GM18511 (cell line): Measurements from ENCODE around the gene A1BG.
"Not testable (repeated sequence)": the region's sequence is repeated elsewhere in the genome, so short reads cannot be mapped to it uniquely, and the experiment has no call there.

Experiments used
- ATAC-seq: cut with Tn5 transposase; IDR thresholded peaks from one replicate; pipeline ENCODE4 v1.9.1; 2021; ENCODE audit warnings: mild to moderate bottlenecking, moderate library complexity; ENCODE audit not compliant: unreplicated experiment

Gene A1BG

DNA sequence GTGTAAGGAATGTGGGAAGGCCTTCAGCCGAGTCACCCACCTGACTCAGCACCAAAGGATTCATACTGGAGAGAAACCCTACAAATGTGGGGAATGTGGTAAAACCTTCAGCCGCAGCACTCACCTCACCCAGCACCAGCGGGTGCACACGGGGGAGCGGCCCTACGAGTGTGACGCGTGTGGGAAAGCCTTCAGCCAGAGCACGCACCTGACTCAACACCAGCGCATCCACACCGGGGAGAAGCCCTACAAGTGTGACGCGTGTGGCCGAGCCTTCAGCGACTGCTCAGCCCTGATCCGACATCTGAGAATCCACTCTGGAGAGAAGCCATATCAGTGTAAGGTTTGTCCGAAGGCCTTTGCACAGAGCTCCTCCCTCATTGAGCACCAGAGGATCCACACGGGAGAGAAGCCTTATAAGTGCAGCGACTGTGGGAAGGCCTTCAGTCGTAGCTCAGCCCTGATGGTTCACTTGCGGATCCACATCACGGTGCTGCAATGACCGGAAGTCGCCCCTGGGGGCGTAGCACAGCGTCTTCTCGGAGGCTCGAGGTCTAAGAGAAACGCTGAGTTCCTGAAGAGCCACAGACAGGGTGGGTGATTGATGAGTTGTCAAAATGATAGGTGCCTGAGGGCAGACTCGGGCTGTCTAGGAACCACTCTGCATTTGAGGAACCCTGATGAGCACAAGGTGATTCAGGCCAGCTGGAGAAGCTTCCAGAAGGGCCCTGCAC lies 14.3 kb downstream of the A1BG start:
- no peak for ATAC-seq

DNA sequence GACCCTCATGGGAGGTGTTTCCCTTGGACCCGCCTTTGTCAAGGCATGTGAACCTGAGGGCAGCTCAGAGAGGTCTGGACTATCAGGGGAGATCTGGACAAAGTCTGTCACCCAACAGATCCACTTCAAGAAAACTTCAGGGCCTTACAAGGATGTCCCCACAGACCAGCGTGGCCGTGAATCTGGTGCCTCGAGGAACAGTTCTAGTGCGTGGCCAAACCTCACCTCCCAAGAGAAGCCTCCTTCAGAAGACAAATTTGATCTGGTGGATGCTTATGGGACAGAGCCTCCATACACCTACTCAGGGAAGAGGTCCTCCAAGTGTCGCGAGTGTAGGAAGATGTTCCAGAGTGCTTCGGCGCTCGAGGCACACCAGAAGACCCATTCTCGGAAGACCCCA lies 15.0 kb downstream of the A1BG start:
- no peak for ATAC-seq

DNA sequence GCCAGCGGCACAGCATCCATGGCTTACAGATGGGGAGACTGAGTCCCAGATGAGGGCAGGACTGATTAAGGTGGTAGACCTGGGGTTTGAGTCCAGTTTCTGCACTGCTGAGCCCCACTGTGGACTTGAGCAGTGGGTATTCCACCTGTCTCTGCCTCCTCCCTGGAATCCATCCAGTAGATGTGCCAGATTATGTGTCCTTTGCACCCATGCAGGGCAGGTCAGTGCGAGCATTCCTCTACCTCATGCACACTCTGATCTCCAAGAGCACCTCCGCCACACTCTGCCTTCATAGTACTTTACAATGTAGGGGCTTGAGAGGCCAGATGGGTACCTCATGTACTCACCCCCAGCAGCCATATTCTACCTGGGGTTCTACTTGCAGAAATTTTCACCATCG lies 16.5 kb downstream of the A1BG start:
- no peak for ATAC-seq

DNA sequence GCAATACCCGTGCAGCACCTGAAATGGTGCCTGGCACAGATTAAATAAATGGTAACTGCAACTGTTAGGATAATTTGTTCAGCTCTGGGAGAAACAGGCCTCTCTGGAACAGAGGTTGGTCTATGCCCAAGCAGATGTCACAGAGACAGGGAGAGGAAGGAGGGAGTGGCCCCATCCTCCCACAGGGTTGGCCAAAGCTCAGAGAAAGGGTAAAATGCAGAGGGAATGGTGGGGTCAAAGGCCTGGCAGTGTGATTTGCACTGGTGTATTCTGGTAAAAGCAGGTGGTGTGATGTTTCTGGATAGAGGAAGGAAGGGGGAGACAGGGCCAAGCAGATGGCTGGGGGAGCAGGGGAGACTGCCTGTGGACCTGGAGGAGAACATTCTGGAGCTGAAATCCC lies 17.1 kb downstream of the A1BG start:
- no peak for ATAC-seq

DNA sequence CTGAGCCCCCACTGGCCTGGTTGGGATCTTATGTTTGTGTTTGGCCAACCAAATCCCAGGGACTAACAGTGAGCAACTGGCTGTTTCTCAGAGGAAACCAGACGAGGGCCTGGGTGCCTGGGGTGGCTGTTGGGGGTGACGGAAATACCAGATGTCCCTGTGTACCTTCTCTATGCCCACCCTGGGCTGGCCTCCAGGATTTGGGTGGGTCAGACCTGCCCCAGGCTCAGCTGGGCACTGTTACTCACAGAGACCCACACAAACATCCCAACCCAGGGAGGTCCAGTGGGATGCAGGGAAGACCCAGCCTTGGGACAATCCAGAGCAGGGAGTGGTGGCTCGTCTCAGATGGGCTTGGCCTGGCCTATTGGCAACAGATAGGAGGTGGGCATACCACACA lies 17.7 kb downstream of the A1BG start:
- no peak for ATAC-seq

DNA sequence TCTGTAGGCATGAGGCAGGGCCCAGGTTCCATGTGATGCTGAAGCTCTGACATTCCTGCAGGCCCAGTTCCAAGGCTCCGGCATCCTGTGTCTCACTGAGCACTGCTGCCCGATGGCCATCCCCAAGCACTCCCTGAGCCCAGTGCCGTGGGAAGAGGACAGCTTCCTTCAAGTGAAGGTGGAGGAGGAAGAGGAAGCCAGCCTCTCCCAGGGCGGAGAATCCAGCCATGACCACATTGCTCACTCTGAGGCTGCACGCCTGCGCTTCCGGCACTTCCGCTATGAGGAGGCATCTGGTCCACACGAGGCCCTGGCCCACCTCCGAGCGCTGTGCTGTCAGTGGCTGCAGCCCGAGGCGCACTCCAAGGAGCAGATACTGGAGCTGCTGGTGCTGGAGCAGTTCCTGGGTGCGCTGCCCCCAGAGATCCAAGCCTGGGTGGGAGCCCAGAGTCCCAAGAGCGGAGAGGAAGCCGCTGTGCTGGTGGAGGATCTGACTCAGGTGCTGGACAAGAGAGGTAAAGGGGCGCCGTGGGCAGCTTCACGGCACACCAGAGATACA lies 18.5 kb downstream of the A1BG start:
- no peak for ATAC-seq

DNA sequence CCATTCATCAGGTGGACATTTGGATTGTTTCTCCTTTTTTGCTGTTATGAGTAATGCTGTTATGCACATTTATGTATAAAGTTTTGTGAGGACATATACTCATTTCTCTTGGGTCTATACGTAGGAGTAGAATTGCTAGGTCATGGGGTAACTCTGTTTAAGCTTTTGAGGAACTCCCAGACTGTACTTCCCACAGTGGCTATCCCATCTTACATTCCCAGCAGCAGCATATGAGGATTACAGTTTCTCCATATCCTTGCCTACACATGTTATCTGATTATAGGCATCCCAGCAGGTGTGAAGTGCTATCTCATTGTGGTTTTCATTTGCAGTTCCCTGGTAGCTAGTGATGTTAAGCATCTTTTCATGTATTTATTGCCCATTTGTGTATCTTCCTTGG lies 20.6 kb downstream of the A1BG start:
- no peak for ATAC-seq

DNA sequence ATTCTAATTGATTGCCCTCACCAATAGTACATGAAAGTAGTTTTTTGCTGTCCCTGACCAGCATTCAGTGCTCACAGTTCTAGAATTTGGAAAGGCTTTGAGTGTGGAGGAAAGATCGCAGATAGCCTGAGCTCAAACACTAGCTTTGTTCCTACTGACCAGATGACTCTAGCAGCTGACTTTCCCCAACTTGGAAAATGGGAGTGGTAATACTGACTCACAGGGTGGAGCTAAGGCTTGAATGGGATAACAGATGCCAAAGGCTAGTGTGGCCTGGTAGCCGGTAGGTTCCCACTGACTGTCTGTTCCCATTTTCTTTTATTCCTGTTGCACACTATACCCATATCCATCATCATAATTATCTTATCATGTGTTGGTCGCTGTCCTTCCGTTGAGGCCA lies 22.8 kb downstream of the A1BG start:
- ATAC-seq: no peak

DNA sequence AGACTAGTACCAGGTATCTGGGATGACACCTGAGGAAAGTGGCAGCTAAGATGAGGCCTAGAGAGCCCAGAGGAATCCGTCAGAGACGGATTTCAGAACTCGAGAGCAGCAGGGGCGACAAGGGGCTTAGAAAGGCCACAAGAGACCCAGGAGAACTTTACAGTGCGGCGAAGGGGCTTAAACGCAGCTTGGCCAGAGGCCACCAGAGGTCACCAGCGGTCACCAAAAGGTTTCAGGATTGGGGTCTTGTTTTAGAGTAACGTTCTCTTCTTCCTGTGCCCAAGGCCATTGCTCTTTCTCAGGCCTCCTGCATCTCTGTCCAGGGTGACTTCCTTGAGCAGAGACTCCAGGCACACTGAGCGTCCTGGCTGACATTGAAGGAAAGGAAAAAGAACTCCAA lies 24.3 kb downstream of the A1BG start:
- no peak for ATAC-seq

DNA sequence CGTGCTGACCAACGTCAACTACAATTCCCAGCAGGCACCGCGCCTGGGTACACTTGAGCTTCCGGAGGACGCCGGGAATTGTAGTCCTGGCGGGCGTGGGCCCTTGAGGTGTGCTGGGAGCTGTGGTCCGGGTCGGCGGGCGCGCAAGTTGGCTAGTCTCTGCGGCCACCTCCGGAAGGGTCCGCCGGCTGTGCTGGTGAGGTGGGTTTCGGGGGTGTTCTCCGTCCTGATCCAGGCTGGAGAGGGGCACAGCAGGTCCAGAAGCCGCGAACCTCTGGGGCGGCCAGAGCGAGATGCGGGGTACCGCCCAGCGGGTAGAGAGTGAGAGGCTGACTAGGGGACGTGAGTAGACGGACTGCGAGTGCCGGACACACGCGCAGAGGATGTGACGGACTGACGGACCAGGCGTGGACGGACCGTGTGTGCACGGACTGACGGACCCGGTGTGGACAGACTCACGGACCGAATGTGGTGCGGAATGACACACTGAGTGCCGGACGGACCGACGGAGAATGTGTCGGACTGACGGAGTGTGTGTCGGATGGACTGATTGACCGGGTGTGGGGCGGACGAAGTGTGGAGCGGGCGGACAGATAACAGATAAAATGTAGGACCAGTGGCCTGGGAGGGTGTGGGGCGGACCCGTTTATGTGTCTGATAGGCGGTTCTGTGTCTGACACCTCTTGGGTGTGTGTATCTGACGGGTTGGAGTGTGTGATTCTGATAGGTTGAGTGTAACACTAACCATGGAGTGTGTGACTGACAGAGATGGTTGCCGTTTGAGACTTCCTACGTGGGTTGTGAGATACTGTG lies 26.2 kb downstream of the A1BG start, which contains the start of gene ZSCAN22:
Gene ZSCAN22, plus strand, starts transcription at position 81 of the 813 bp plus-strand sequence. CDS start 7,809 bp downstream, outside the sequence.
- peak; percentile 93 for ATAC-seq

DNA sequence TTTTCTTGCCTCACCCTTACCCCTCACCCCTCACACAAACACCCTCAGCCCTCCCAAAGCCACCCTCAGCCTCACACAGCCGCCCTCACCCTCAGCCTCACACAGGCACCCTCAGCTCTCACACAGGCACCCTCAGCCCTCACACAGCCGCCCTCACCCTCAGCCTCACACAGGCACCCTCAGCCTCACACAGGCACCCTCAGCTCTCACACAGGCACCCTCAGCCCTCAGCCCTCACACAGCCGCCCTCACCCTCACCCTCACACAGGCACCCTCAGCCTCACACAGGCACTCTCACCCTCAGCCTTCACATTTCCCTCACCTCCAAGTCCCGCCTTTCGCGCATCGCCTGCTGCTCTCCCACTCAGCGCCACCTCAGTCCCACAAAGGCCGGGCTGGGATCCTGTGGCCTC lies 26.8 kb downstream of the A1BG start:
- no peak for ATAC-seq

DNA sequence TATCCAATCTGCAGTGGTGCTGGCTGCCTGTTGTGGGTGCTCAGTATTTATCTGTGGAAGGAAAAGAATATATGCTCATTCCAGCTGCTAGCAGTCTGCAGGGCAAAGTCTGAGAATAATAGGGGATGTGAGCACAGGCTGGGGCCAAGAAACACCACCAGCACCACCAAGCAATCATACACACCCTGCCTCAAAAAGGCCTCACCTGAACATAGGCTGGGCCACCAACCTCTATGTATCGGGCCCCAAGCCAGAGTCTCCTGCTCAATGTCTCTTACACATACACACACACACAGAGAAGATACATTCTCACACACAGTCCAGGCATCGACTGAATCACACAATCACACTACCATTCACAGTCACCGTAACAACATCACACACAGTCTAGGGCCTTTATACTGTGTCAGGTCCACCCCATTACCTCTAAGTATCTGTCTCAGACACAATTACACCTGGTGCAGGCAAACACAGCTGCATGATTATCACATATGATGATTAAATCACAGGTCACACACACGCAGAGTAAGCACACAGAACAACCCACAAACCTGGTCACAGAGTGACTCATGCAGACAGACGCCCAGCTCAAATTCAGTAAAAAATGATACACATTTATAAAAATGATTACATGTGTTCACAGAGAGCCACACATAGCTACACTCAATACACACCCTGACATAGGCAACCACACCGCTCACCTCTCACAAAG lies 27.8 kb downstream of the A1BG start:
- ATAC-seq: no peak

DNA sequence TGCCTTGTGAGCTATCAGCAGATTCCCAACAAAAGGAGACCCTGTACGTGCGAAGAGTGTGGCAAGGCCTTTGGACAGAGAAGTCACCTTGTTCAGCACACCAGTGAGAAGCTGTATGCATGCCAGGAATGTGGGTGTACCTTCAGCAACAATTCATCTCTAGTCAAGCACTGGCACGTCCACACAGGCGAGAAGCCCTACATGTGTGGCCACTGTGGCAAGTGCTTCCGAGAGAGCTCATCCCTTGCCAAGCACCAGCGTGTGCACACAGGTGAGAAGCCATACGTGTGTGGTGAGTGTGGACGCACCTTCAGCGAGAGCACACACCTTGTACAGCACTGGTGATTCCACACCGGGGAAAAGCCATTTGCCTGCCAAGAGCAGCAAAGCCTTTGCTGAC lies 34.1 kb downstream of the A1BG start:
- ATAC-seq: no peak

DNA sequence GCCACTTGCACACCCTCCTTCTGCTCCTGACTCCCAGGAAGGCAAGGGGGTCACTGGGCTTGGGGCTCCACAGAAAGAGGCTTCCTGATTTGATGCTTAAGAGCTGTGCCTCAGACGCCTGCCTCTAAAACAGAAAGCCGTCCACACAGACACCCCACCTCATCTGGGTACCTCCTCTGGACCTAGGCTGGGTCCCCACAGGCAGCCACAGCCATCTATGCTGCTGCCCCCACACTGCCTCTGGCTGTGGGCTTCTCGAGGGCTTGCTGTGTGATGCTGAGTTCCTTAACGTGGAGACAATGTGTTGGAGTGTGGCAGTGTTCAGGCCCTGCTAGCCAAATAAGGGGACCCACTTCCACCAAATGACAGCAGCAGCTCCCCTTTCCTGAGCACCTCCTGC lies 35.0 kb downstream of the A1BG start:
- no peak for ATAC-seq

DNA sequence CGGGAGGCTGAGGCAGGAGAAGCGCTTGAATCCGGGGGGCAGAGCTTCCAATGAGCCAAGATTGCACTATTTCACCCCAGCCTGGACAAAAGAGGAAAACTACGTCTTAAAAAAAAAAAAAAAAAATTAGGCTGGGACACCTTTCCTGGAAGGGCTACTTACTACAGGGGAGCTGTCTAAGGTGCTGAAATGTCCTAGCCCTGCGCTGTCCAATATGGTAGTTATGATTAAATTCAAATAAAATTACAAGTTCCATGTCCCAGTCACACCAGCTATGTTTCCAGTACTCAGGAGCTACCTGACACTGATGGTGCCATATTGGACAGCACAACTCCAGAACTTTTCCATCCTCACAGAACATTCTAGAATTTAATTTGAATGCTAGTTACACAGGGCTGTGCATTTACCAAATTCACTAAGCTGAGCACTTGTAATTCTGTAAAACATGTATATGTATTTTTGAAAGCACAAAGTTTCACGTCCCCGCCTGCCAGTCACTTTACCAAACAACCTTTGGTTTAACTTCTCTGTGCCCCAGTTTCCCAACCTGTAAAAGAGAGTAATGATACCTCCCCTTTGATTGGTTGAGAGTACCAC lies 35.7 kb downstream of the A1BG start:
- ATAC-seq: no peak

DNA sequence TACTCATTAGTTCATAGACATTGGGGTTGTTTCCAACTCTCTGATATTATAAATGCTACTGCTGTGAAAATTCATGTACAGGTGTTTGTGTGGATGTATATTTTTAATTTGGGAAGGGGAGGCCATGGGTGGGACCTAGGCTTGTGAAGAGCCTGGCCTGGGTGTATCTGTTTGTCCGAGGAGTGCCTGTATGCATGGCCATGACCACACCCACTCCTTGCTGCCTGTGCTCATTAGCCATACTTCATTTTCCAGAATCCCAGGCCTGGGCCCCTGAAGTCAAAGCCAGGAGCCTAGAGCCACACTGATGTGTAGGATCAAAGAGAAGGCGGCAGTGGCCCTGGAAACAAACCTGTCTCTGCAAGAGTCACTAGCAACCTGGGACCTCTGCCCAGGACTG lies 37.7 kb downstream of the A1BG start:
- ATAC-seq: no peak

DNA sequence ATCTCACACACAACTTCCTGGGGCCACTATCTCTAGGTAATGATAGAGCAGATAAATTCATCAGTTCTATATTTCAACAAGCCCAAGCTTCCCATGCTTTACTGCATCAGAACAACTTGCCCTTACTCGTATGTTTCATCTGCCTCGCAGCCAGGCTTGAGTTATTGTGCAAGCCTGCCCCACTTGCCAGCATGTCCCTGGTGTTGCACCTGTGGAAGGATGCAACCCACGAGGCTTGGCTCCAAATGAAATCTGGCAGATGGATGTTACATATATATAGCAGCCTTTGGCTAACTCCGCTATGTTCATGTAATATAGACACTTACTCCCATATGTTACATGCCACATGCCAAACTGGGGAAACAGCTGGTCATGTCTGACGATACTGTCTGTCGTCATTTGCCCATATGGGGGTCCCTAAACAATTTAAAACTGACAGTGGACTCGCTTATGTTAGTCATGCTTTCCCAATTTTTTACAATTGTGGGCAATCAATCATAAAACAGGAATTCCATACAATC lies 41.9 kb downstream of the A1BG start:
- no peak for ATAC-seq

DNA sequence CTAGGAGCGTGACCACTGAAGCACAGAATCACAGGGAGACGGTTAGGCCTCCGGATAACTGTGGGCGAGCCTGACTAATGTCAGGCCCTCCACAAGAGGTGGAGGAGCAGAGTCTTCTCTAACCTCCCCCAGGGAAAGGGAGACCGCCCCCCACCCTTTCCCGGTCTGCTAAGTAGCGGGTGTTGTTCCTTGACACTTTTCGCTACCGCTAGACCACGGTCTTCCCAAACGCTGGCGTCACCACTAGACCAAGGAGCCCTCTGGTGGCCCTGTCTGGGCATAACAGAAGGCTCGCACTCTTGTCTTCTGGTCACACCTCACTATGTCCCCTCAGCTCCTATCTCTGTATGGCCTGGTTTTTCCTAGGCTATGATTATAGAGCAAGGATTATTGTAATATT lies 42.6 kb downstream of the A1BG start:
- ATAC-seq: not testable (repeated sequence)

DNA sequence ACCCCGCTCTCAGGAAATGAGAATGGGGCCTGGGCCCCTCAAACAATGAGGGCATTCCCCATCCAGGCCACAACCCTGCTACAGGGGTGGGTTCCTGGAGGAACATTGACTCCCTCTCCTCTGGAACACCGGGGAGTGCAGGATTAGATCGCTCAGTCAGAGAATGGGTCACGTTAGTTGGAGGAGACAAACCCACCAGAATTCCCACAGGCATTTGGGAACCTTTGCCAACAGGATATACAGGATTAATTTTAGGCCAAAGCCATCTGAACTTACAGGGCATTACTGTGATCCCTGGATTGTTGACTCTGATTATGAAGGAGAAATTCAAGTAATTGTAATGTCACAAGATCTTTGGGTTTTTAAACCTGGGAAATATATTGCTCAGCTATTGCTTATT lies 45.6 kb downstream of the A1BG start:
- ATAC-seq: no peak

DNA sequence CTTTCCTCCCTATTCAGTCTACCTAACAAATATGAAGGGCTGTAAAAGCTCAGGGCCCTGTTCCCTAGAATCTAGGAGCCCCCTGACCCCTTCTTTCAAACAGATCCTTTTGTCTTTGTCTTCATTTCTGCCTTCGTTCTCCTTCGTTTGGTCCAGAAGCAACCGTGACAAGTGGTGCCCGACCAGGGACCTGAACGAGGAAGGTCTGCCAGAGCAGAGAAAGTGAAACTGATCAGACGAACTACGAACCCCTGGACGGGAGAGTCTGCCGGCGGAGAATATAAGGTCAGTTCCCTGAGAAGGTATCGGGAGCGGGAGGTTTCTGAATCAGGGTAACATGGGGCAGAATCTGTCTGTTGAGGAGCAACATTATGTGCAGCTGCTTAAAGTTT lies 47.4 kb downstream of the A1BG start:
- no peak for ATAC-seq
